ENCODE measurements around the gene LMBR1. TPM values are rescaled to one million over a fixed set of nuclear protein-coding genes. Genes with fewer than 3 reads are reported as not detected.

Gene LMBR1
- total and polyA plus RNA-seq, 2 donors (not counting 1 experiment from before 2014, with no cell fraction given) = 19.7 to 85.2 TPM

DNA sequence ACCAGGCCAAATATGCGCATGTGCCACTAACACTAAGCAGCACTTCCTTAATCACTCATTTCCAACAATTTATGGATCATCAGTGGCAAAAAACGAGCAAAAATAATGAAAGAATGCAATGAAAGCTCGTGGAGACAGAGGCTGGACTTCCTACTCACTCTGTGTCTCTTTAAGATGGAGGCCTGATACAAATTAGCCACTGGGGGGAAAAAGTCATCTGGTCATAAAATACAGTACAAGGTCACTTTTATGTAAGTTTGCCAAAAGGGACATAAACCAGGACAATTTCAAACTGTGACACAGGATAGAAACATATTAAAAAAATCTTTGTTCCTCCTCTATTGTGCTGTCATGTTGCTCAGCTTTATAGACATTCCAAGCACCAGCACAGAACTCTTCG is 101.7 kb downstream of the LMBR1 start:
- Histone ChIP-seq H2AFZ (ENCODE audit: insufficient read depth, low read depth, low read length, poor library complexity, severe bottlenecking) (no peak overlapping the region), H3K79me2 (ENCODE audit: control insufficient read depth, insufficient read depth, low read length) (no peaks in the 10 kb centered on the region), H3K9me3 (ENCODE audit: control extremely low read depth in 1 of 3, control insufficient read depth in 2 of 3, insufficient read depth in 1 of 3, low read length in 2 of 3) (no peaks in the 10 kb centered on the region), H3K4me2 (replicated peaks; ENCODE audit: low read depth, low read length, poor library complexity, severe bottlenecking) (no peak overlapping the region), H3K27ac (ENCODE audit: low read length in 2 of 2) (no peak overlapping the region), H3K4me1 (ENCODE audit: control insufficient read depth in 2 of 2, insufficient read depth in 2 of 2, low read length in 2 of 2) (no peaks in the 10 kb centered on the region), H3K36me3 (replicated peaks in 1 of 2; ENCODE audit: control extremely low read depth in 1 of 2, control insufficient read depth in 1 of 2, extremely low read depth in 1 of 2, insufficient read depth in 2 of 2, low read length in 1 of 2) (peaks cover 0 to 3% of the 10 kb centered on the region in 2 experiments), H3K9ac (ENCODE audit: low read length) (no peak overlapping the region), H3K27me3 (replicated peaks in 1 of 4; ENCODE audit: control extremely low read depth in 1 of 4, control insufficient read depth in 3 of 4, insufficient read depth in 4 of 4, low read length in 3 of 4) (no peaks in the 10 kb centered on the region), H4K20me1 (ENCODE audit: control insufficient read depth, insufficient read depth, low read length, poor library complexity, severe bottlenecking) (no peaks in the 10 kb centered on the region), H3K4me3 (ENCODE audit: control extremely low read depth in 1 of 5, extremely low read depth in 1 of 5, insufficient read depth in 1 of 5, low read depth in 2 of 5, low read length in 4 of 5) (no peak overlapping the region)
- H3K4me3 Mint-ChIP-seq = no peak overlapping the region
- WGBS (ENCODE audit: insufficient coverage) = 100% methylated on average over 1 of the region's 4 CpGs
- POLR2A ChIA-PET = no interaction called here
- no peaks in the 10 kb centered on the region for H3K4me1 Mint-ChIP-seq
- intact Hi-C loops (cut with micrococcal nuclease) = no loop called here
- H3K27ac Mint-ChIP-seq = no peak overlapping the region
- no peak for TF ChIP-seq EZH2 (IDR thresholded peaks at IDR 0.05; ENCODE audit: borderline replicate concordance, insufficient read depth, low read depth, low read length, poor library complexity, severe bottlenecking)
- TF ChIP-seq, protein P1, sequence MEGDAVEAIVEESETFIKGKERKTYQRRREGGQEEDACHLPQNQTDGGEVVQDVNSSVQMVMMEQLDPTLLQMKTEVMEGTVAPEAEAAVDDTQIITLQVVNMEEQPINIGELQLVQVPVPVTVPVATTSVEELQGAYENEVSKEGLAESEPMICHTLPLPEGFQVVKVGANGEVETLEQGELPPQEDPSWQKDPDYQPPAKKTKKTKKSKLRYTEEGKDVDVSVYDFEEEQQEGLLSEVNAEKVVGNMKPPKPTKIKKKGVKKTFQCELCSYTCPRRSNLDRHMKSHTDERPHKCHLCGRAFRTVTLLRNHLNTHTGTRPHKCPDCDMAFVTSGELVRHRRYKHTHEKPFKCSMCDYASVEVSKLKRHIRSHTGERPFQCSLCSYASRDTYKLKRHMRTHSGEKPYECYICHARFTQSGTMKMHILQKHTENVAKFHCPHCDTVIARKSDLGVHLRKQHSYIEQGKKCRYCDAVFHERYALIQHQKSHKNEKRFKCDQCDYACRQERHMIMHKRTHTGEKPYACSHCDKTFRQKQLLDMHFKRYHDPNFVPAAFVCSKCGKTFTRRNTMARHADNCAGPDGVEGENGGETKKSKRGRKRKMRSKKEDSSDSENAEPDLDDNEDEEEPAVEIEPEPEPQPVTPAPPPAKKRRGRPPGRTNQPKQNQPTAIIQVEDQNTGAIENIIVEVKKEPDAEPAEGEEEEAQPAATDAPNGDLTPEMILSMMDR (IDR thresholded peaks at IDR 0.05) = no peak
- CTCF ChIA-PET = no interaction called here
- no peak for DNase-seq
- no peak for ATAC-seq (ENCODE audit: low read depth)
- no peaks in the 10 kb centered on the region for H3K9me3 Mint-ChIP-seq (ENCODE audit: insufficient read depth)
- no peaks in the 10 kb centered on the region for H3K27me3 Mint-ChIP-seq

DNA sequence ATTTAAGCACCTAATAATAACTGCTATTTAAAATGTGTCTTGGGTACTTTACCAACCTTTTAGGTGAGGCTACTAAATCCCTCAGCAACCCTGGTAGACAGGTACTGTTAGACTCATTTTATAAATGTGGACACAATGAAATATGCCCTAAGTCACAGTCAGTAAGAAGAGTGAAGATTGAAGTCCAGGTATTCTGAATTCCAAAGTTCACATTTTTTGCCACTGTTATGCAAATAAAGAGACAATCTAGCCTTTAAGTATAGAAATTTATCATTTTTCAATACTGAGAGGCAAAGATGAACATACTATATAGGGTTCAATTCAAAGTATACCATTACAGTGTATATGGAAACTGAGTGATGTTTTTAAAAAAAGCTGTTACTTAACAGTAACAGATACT is 102.7 kb downstream of the LMBR1 start:
- POLR2A ChIA-PET = interaction anchor here (0.5 kb wide), 1 partner anchor 15 kb away, joined by 7 read pairs; no protein-coding TSS in a partner anchor
- Mint-ChIP-seq H3K4me1 (no peaks in the 10 kb centered on the region), H3K27me3 (no peaks in the 10 kb centered on the region), H3K9me3 (ENCODE audit: insufficient read depth) (no peaks in the 10 kb centered on the region), H3K4me3 (no peak overlapping the region), H3K27ac (no peak overlapping the region)
- no peak overlapping the region for H3K4me3 ChIP-seq (ENCODE audit: control extremely low read depth in 1 of 5, extremely low read depth in 1 of 5, insufficient read depth in 1 of 5, low read depth in 2 of 5, low read length in 4 of 5)
- intact Hi-C loops (cut with micrococcal nuclease) = no loop called here
- no peak for ATAC-seq (ENCODE audit: low read depth)
- no peak overlapping the region for H2AFZ ChIP-seq (ENCODE audit: insufficient read depth, low read depth, low read length, poor library complexity, severe bottlenecking)
- no peaks in the 10 kb centered on the region for H3K9me3 ChIP-seq (ENCODE audit: control extremely low read depth in 1 of 3, control insufficient read depth in 2 of 3, insufficient read depth in 1 of 3, low read length in 2 of 3)
- H3K9ac ChIP-seq (ENCODE audit: low read length) = no peak overlapping the region
- TF ChIP-seq EZH2 (IDR thresholded peaks at IDR 0.05; ENCODE audit: borderline replicate concordance, insufficient read depth, low read depth, low read length, poor library complexity, severe bottlenecking) = no peak
- TF ChIP-seq, protein P1 (IDR thresholded peaks at IDR 0.05) = no peak
- H3K27me3 ChIP-seq (replicated peaks in 1 of 4; ENCODE audit: control extremely low read depth in 1 of 4, control insufficient read depth in 3 of 4, insufficient read depth in 4 of 4, low read length in 3 of 4) = no peaks in the 10 kb centered on the region
- H3K4me1 ChIP-seq (ENCODE audit: control insufficient read depth in 2 of 2, insufficient read depth in 2 of 2, low read length in 2 of 2) = no peaks in the 10 kb centered on the region
- H3K27ac ChIP-seq (ENCODE audit: low read length in 2 of 2) = no peak overlapping the region
- CTCF ChIA-PET = no interaction called here
- no peak overlapping the region for H3K4me2 ChIP-seq (replicated peaks; ENCODE audit: low read depth, low read length, poor library complexity, severe bottlenecking)
- H3K36me3 ChIP-seq (replicated peaks in 1 of 2; ENCODE audit: control extremely low read depth in 1 of 2, control insufficient read depth in 1 of 2, extremely low read depth in 1 of 2, insufficient read depth in 2 of 2, low read length in 1 of 2) = peaks cover 0 to 1% of the 10 kb centered on the region in 2 experiments
- no peaks in the 10 kb centered on the region for H4K20me1 ChIP-seq (ENCODE audit: control insufficient read depth, insufficient read depth, low read length, poor library complexity, severe bottlenecking)
- no peak for DNase-seq
- H3K79me2 ChIP-seq (ENCODE audit: control insufficient read depth, insufficient read depth, low read length) = no peaks in the 10 kb centered on the region
